GM12801 (cell line): ENCODE measurements around the gene EXOC6B.

Experiments used
- CTCF ChIP-seq: IDR thresholded peaks from one replicate; pipeline ENCODE4 v1.5.1; 2011; ENCODE audit warnings: control low read depth; ENCODE audit not compliant: insufficient read length; ENCODE audit errors: extremely low read depth

EXOC6B gene

GRCh38 chr2:72276876-72277275 lies 549.0 kb downstream of the EXOC6B start:
- TF ChIP-seq CTCF: no peak

DNA sequence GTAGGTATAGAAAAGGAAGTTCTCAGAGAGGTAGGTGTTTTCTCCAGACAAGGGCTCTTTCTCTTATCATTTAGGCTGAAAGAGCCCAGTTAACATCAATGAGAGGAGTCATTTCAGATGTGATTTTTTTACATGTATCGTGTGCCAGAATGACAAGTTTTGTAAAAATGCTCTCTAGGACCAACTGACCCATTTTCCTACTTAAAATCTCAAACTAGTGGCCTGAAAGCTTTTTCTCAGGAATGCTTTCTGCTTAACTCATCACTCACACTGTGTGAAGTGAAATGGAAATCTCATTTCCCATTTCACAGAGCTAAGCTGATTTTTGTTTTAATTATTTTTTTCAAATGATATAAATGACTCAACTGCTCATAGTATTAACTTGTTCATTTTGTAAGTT lies 549.5 kb downstream of the EXOC6B start:
- TF ChIP-seq CTCF: no peak

DNA sequence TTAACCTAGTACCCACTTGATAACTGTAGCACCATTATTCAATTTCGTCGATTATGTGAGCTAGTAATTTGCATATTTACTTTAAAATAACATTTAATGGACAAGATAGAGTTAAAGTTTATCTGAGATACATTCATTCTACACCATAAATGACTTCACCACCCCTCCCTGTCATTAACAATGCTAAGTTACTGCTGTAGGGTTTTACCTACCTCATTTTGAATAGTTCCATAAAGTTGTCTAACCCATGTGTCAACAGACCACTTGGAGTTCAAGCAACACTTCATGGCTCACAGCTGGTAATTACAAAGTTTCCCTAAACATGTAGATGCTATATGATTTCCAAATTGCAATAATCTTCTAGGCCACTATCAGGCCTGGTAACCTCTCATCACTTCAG lies 550.7 kb downstream of the EXOC6B start:
- no peak for TF ChIP-seq CTCF

GRCh38 chr2:72274380-72274797 lies 551.4 kb downstream of the EXOC6B start:
- no peak for TF ChIP-seq CTCF

DNA sequence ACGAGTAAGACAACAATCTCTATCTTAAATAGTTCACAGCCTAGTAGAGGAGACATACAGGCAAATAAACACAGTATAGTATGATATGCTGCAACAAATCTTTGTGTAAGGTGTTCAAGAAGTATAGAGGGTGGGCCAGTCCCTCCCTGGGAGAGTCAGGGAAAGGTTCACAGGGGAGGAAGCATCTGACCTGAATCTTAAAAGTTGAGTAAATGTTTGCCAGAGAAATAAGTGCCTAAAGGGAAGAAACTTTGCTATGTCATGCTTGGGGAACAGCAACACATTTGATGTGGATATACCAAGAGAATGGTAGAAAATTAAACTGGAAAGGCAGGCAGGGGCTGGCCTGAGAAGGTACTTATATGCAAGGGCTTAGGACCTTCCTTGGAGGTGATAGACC lies 552.4 kb downstream of the EXOC6B start:
- TF ChIP-seq CTCF: no peak

- TF ChIP-seq CTCF: no peak
Observed at GRCh38 chr2:72271766-72272641, 553.8 kb downstream of the EXOC6B start.

DNA sequence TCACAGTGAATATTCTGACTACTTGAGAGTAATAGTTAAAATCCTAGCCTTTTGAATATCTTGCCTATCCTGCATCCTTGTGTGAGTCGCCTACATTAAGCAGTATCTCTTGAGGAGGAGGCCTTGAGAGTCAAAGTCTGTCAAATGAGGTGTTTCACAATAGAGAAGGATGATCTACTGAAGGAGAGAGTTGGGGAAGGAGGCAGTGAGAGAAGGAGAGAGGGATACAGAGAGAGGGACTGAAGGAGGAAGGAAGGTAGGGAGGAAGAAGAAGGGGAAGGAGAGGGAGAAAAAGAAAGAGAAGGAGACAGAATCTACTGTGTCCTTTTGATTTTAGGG lies 554.6 kb downstream of the EXOC6B start:
- TF ChIP-seq CTCF: no peak
